C4-2B (cell line): Measurements from ENCODE around the gene ECE1.
"Not testable (repeated sequence)": the region's sequence is repeated elsewhere in the genome, so short reads cannot be mapped to it uniquely, and the experiment has no call there.

Experiments used
- ZFX ChIP-seq: fragments of 450-650 bp; IDR thresholded peaks from 2 replicates; pipeline ENCODE4 v1.6.1; 2017
- TF ChIP-seq, protein P1 (sequence below): fragments of 450-650 bp; conservative IDR thresholded peaks from 2 replicates; pipeline ENCODE4 v1.5.1; 2017; ENCODE audit warnings: mild to moderate bottlenecking

DNA sequence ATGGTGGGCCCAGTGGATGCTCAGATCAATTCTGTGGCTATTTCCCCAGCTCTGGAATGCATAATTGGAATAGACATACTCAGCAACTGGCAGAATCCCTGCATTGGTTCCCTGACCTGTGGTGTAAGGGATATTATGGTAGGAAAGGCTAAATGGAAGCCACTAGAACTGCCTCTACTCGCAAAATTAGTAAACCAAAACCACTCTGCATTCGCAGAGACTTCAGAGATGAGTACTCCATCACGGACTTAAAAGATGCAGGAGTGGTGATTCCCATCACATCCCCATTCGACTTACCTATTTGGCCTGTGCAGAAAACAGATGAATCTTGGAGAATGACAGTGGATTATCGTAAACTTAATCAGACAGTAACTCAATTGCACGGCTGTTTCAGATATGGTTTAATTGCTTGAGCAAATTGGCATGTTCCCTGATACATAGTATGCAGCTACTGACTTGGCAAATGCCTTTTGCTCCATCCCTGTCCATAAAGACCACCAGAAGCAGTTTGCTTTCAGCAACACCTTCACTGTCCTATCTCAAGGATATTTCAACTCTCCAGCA, 82.0 kb downstream of the ECE1 start:
- TF ChIP-seq, protein P1, sequence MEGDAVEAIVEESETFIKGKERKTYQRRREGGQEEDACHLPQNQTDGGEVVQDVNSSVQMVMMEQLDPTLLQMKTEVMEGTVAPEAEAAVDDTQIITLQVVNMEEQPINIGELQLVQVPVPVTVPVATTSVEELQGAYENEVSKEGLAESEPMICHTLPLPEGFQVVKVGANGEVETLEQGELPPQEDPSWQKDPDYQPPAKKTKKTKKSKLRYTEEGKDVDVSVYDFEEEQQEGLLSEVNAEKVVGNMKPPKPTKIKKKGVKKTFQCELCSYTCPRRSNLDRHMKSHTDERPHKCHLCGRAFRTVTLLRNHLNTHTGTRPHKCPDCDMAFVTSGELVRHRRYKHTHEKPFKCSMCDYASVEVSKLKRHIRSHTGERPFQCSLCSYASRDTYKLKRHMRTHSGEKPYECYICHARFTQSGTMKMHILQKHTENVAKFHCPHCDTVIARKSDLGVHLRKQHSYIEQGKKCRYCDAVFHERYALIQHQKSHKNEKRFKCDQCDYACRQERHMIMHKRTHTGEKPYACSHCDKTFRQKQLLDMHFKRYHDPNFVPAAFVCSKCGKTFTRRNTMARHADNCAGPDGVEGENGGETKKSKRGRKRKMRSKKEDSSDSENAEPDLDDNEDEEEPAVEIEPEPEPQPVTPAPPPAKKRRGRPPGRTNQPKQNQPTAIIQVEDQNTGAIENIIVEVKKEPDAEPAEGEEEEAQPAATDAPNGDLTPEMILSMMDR: not testable (repeated sequence)
- not testable (repeated sequence) for TF ChIP-seq ZFX
